Activated CD8-positive, alpha-beta memory T cell treated with anti-CD3 and anti-CD28 coated beads, Interleukin-2, amount 50 U/mL, for 48 hours (primary cell): ENCODE results near the gene PTPRG.

Experiments
- DNase-seq: peaks from one replicate; pipeline ENCODE4 v3.0.0-alpha.2; 2020

Gene PTPRG

GRCh38 chr3:61832375-61833229 is 271.2 kb downstream of the PTPRG start:
- no peak for DNase-seq

- DNase-seq, result no peak
These were observed 277.9 kb downstream of the PTPRG start for GRCh38 chr3:61839256-61839655.

DNA sequence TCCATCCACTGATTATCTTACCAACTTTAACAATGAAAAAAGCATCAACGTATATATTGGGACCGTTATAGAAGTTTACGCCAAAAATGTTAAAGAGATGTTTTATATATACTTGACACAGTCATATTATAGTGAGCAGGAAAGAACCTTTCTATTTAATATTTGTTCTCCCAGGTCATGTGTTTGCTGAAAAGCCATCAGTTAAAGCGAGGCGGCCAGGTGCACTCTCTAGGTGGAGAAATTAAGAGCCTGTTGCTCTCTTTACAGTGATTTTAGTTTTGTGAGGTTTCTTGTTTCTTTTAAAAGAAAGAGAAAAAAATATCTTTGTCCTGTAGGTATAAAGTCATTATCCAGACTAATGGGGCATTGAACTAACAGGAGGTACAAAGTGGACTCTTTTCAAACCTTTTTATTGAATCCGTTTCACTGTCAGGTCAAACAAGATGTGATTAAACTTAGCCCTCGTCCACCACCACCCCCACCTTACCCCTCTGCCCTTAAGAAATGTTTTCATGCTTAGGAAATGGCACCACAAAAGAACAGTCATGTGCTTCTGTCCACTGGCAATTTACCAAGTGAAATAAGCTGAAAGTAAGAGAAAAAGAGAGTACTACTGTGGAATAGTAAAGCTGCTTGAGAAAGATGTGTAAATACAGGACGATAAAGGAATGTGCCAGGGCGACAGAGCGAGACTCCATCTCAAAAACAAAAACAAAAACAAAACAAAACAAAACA is 279.9 kb downstream of the PTPRG start:
- no peak for DNase-seq

DNA sequence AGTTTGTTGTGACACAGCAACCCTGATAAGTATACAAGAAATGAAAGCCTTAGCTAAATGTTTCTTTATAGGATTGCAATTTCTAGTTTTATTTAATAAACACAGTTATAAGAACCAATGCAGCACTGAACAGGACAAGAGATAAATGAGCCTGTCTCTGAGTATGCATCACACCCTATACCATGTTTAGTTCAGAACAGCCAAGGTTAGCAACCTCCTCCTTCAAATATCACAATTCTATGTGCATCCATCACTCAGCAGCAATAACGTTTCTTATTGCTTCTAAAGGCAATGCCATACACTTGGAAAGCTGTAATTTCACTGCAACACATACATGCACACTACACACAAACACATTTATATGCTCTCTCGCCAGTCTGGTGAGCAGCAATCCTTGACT is 280.6 kb downstream of the PTPRG start:
- DNase-seq, result no peak

GRCh38 chr3:61844346-61844745 is 283.0 kb downstream of the PTPRG start:
- no peak for DNase-seq

GRCh38 chr3:61846488-61846887 is 285.1 kb downstream of the PTPRG start:
- no peak for DNase-seq

DNA sequence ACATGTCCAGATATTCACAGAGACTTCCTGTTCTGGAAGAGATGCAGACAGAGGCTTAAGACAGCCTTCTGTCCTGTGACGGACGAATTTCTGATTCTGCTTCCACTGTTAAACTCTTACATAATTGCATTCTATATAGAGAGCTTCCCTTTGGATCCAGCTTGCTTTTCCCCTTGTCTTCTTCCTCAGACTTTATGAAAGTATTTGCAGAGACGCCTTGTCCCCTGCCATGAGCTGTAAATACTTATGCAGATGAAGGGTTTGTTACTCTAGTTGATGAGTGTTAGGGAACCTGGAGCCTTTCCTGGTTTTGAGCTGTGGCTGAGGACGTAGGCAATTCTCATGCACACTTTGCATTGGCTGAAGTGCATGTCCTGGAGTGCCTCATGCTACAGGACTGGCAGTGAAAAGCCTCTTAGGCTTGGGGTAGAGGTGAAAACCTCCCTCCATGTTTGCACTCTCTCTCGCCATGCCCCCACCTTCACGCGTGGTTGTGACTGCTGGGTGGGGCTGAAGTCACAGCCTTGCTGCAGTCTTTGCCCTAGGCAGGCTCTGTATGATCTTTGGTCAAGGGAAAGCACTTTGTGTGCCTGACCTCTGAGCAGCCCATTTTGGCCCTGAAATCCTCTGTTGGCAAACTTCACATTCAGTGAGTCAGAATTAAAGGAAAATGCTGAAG is 286.6 kb downstream of the PTPRG start:
- DNase-seq, result no peak

GRCh38 chr3:61848885-61849284 is 287.5 kb downstream of the PTPRG start:
- no peak for DNase-seq

GRCh38 chr3:61853912-61854311 is 292.5 kb downstream of the PTPRG start:
- no peak for DNase-seq

- DNase-seq, result no peak
These were observed 293.8 kb downstream of the PTPRG start for GRCh38 chr3:61855211-61855610.

DNA sequence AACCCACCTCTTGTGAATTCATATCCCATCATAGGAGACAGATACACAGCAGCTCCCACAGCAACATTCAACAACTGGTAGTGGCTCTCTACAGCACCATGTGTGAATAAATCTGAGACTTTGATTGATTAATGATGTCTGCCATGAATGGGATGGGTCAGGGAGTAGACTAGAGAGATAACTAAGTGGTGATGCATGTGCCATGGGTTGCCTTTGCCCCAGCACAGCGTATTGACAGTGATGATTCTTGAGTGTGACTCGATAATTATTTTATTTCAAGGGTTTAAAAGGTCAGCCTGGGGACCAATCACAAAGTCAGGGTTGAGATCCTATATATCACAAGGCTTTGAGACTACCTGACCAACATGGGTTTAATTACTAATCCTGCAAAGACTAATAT is 295.9 kb downstream of the PTPRG start:
- no peak for DNase-seq

DNA sequence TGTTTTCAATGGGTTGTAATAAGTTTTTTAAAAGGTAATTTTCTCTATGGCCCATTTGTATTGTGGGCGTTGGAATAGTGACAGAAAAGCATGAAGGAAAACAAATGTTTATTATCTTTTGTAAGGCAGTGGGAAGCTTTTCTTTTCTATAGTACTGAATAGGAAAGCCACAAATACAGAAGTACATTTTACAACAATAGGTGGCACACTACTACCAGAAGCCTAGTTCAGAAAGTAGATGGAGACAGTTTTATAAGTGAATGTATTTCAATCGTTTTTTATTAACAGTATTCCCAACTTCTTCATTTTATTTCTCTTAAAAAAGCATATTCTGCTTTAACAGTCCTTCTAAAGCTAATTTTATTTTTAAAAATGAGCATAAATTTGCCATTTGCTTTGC is 296.7 kb downstream of the PTPRG start:
- no peak for DNase-seq

GRCh38 chr3:61861410-61861809 is 300.0 kb downstream of the PTPRG start:
- no peak for DNase-seq

GRCh38 chr3:61862614-61863289 is 301.4 kb downstream of the PTPRG start:
- no peak for DNase-seq

DNA sequence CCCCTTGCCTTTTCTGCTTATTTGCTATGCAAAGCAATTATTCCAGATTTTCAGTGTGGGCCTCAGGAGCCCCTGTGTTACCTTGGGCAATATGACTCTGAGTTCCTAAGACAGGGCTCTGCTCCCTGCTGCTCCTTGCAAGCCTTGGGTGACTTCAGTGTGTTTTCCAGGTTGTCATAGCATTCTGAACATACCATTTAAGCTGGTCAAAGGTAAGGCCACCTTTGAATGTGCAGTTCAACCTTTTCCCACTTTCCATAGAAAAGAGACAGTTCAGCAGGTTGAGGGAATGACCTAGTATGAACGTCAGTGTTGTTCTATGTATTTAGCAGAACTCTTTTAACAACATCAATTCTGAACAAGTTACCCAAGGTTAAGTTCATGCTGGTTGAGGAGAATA is 302.2 kb downstream of the PTPRG start:
- no peak for DNase-seq

DNA sequence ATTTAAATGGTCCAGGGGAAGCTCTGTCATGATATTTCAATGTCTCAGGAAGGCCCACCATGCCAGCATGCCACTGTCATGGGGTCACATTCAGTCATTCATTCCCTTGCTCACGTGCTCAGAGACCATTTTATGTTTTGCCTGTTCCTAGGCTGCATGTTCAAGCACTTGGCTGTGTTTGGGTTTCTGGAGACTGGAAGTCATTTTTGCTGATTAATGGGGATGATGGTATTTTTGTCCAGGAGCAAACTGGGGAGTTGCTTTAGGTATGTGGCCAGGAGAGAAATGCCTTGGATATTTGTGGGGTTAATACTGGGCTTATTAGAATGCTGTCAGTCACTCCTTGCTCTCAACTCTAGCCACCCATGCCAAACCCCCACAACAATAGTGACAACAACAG is 303.5 kb downstream of the PTPRG start:
- DNase-seq, result no peak

- DNase-seq, result no peak
These were observed 304.2 kb downstream of the PTPRG start for GRCh38 chr3:61865466-61866152.

- no peak for DNase-seq
These were observed 304.8 kb downstream of the PTPRG start for GRCh38 chr3:61866153-61866542.

GRCh38 chr3:61866961-61867461 is 305.6 kb downstream of the PTPRG start:
- DNase-seq, result no peak

DNA sequence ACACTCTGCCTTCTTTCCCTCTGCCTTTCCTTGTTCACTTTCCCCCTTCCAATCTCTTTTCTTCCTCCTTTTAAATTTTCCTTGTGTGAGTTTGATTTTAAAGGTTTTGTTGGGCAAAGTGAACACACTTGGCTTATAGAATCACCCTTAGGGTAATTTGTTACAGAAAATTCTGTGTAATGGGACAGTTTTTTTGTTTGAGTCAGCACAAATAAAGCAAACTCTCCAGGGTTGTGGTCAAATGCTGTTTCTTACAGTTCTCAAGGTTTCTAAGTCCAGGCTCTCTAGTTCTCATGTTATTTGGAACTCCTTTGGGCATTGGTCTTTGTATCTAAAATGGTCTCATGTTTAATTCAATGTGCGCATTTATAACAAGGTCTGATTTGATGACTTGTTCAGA is 307.1 kb downstream of the PTPRG start:
- no peak for DNase-seq

GRCh38 chr3:61869371-61869770 is 308.0 kb downstream of the PTPRG start:
- no peak for DNase-seq

- DNase-seq, result no peak
These were observed 310.3 kb downstream of the PTPRG start for GRCh38 chr3:61871644-61872043.
